ENCODE results near the gene GDI1.

- TF ChIP-seq EZH2 (IDR thresholded peaks at IDR 0.05) = no peak
- no peak for TF ChIP-seq POLR2AphosphoS5 (IDR thresholded peaks at IDR 0.05; ENCODE audit: borderline replicate concordance, low read depth, low read length)
- no peak for TF ChIP-seq FOXP2 (optimal IDR thresholded peaks at IDR 0.05; ENCODE audit: control extremely low read depth, extremely low read length, insufficient read depth)
Observed at GRCh38 chrX:154448484-154448883, 11.5 kb downstream of the GDI1 start.

Measured in SK-N-MC (cell line).